Measurements from ENCODE around the gene LAMB2.
A peak's percentile ranks its signal among the peaks of the same experiment; 100 is the strongest.

LAMB2 gene

GRCh38 chr3:49104427-49105291, 28.2 kb downstream of the LAMB2 start, which contains the start of gene QARS1:
Gene QARS1 (minus strand): TSS chr3:49104757. CDS start chr3:49104733, 24 bp downstream.
- TF ChIP-seq CTCF (IDR thresholded peaks at IDR 0.05; ENCODE audit: low read depth, low read length, missing control alignments): no peak
- peak within 1 kb of the TSS; percentile 82 for H3K4me3 ChIP-seq (replicated peaks; ENCODE audit: low read depth, low read length)
- DNase-seq (ENCODE audit: extremely low read depth, low read depth): peak; percentile 69

- DNase-seq (ENCODE audit: extremely low read depth, low read depth): no peak
- peak overlapping the region; percentile 82 for H3K4me3 ChIP-seq (replicated peaks; ENCODE audit: low read depth, low read length)
- TF ChIP-seq CTCF (IDR thresholded peaks at IDR 0.05; ENCODE audit: low read depth, low read length, missing control alignments): no peak
Observed at GRCh38 chr3:49104052-49104426, 28.8 kb downstream of the LAMB2 start.

GRCh38 chr3:49100046-49100615, 32.7 kb downstream of the LAMB2 start:
- no peak for TF ChIP-seq CTCF (IDR thresholded peaks at IDR 0.05; ENCODE audit: low read depth, low read length, missing control alignments)
- no peak overlapping the region for H3K4me3 ChIP-seq (replicated peaks; ENCODE audit: low read depth, low read length)

GRCh38 chr3:49098910-49099630, 33.8 kb downstream of the LAMB2 start:
- DNase-seq (ENCODE audit: extremely low read depth, low read depth): no peak
- no peak overlapping the region for H3K4me3 ChIP-seq (replicated peaks; ENCODE audit: low read depth, low read length)
- TF ChIP-seq CTCF (IDR thresholded peaks at IDR 0.05; ENCODE audit: low read depth, low read length, missing control alignments): no peak

More at GRCh38 chr3:49100046-49100615, 32.7 kb downstream of the LAMB2 start:
- no peak for DNase-seq (ENCODE audit: extremely low read depth, low read depth)

GRCh38 chr3:49098429-49098828, 34.4 kb downstream of the LAMB2 start:
- no peak overlapping the region for H3K4me3 ChIP-seq (replicated peaks; ENCODE audit: low read depth, low read length)
- DNase-seq (ENCODE audit: extremely low read depth, low read depth): no peak
- TF ChIP-seq CTCF (IDR thresholded peaks at IDR 0.05; ENCODE audit: low read depth, low read length, missing control alignments): no peak

- peak; percentile 97 for DNase-seq (ENCODE audit: extremely low read depth, low read depth)
- peak within 1 kb of the TSS; percentile 84 for H3K4me3 ChIP-seq (replicated peaks; ENCODE audit: low read depth, low read length)
- peak; percentile 63 for TF ChIP-seq CTCF (IDR thresholded peaks at IDR 0.05; ENCODE audit: low read depth, low read length, missing control alignments)
Observed at GRCh38 chr3:49093853-49094767, 38.7 kb downstream of the LAMB2 start, which contains the start of gene QRICH1. Gene QRICH1 (minus strand): TSS chr3:49094071. CDS start chr3:49077017, 17,054 bp downstream.
